K562 (cell line): ENCODE measurements around the gene C19orf44. TPM values are rescaled to one million over a fixed set of nuclear protein-coding genes. Genes with fewer than 3 reads are reported as not detected.

ENCODE experiments used
- ATAC-seq: fragments of 200-7000 bp; cut with Tn5 transposase; 3 replicates; pipeline ENCODE4 v1.9.1; 2020; ENCODE audit warnings: moderate library complexity
- BruUV-seq: library from RNA; stranded (reverse); fragments of 400-500 nt; replicated peaks from 2 replicates; lab custom pipeline; 2021; lab: Mats Ljungman, UMichigan
- CTCF ChIA-PET: fragments of 300-600 bp; formaldehyde crosslinking; extraction: SDS; loops from one replicate; lab custom pipeline; 2021; ENCODE audit warnings: low intra/inter-chr PET ratio; lab: Yijun Ruan, JAX
- POLR2A ChIA-PET: fragments of 300-600, 350-650 bp; sonication (Branson Sonifier 250); formaldehyde crosslinking; extraction: SDS; loops from one replicate; lab custom pipeline; 2021; ENCODE audit warnings: antibody characterized with exemption, inconsistent platforms; lab: Yijun Ruan, JAX
- DNase-seq, 4 experiments: peaks; one replicate each; pipeline versions ENCODE4 v3.0.0 to v3.0.0-alpha.2; 2011 to 2018; ENCODE audit warnings: low spot score in 3 of 4, mixed read lengths in 3 of 4; ENCODE audit errors: extremely low read depth in 1 of 4
- FAIRE-seq: peaks from 2 replicates; lab custom pipeline; 2011; peaks lifted over from hg19 to GRCh38; lab: Jason Lieb, UNC
- H2AFZ ChIP-seq: 2 replicates; pipeline ENCODE4 v1.6.0; 2011; ENCODE audit warnings: low read depth, low read length, control low read depth, inconsistent platforms
- H3K27ac ChIP-seq: fragments of 200-600 bp; 3 replicates; pipeline ENCODE4 v1.8.0; 2011; ENCODE audit warnings: low read depth, mild to moderate bottlenecking, control low read depth, inconsistent platforms, low read length, moderate library complexity, mixed read lengths; ENCODE audit errors: extremely low read depth
- H3K27me3 ChIP-seq, 2 experiments: fragments of 300-600 bp in 1 of 2; 2 replicates in 1 of 2; 3 replicates in 1 of 2; pipeline versions ENCODE4 v1.6.0 to v1.8.0; 2011; ENCODE audit warnings: inconsistent platforms in 2 of 2, low read length in 2 of 2, mild to moderate bottlenecking in 1 of 2, mixed read lengths in 1 of 2, moderate library complexity in 1 of 2; ENCODE audit not compliant: control insufficient read depth in 2 of 2, insufficient read depth in 2 of 2
- H3K36me3 ChIP-seq: fragments of 300-600 bp; 3 replicates; pipeline ENCODE4 v1.8.0; 2011; ENCODE audit warnings: mild to moderate bottlenecking, low read length, inconsistent platforms; ENCODE audit not compliant: control insufficient read depth, insufficient read depth
- H3K4me1 ChIP-seq, 2 experiments: fragments of 200-600 bp in 1 of 2; replicated peaks in 1 of 2; 2 replicates in 1 of 2; 3 replicates in 1 of 2; pipeline versions ENCODE4 v1.5.1 to v1.8.0; 2011; ENCODE audit warnings: inconsistent platforms in 2 of 2, low read length in 2 of 2, mild to moderate bottlenecking in 1 of 2, mixed read lengths in 1 of 2, moderate library complexity in 1 of 2; ENCODE audit not compliant: control insufficient read depth in 2 of 2, insufficient read depth in 2 of 2
- H3K4me2 ChIP-seq: 2 replicates; pipeline ENCODE4 v1.6.1; 2011; ENCODE audit warnings: low read length, control low read depth, inconsistent platforms, mixed read lengths; ENCODE audit not compliant: insufficient read depth
- H3K4me3 ChIP-seq: fragments of 200-600 bp; sonication (generic), shearing (Covaris generic); 2 replicates; pipeline ENCODE4 v1.5.1; 2016; ENCODE audit warnings: control low read depth, inconsistent platforms
- H3K79me2 ChIP-seq: fragments of 200-600 bp; 3 replicates; pipeline ENCODE4 v1.8.0; 2011; ENCODE audit warnings: low read length, inconsistent platforms; ENCODE audit not compliant: control insufficient read depth, insufficient read depth
- H3K9ac ChIP-seq, 2 experiments: 2 replicates each; pipeline versions ENCODE4 v1.6.0 to v1.6.1; 2011; ENCODE audit warnings: low read depth in 2 of 2, low read length in 2 of 2, control low read depth in 1 of 2, inconsistent platforms in 1 of 2, mild to moderate bottlenecking in 1 of 2, mixed read lengths in 1 of 2; ENCODE audit not compliant: insufficient read depth in 1 of 2
- H3K9me1 ChIP-seq: one replicate; pipeline ENCODE4 v1.6.0; 2011; ENCODE audit warnings: inconsistent platforms, mild to moderate bottlenecking, low read length, moderate library complexity; ENCODE audit not compliant: control insufficient read depth, insufficient read depth
- H3K9me3 ChIP-seq: replicated peaks from 2 replicates; pipeline ENCODE4 v1.5.1; 2011; ENCODE audit warnings: low read depth, low read length, inconsistent platforms; ENCODE audit not compliant: control insufficient read depth, insufficient read depth
- H4K20me1 ChIP-seq: replicated peaks from 2 replicates; pipeline ENCODE4 v1.6.1; 2011; ENCODE audit warnings: low read length, inconsistent platforms, mixed read lengths; ENCODE audit not compliant: control insufficient read depth, insufficient read depth
- ELK3 ChIP-seq: fragments of 450-650 bp; formaldehyde crosslinking; IDR thresholded peaks from 2 replicates; pipeline ENCODE4 v1.4.0; 2020; ENCODE audit warnings: mild to moderate bottlenecking
- GTF2F1 ChIP-seq: IDR thresholded peaks from 2 replicates; pipeline ENCODE4 v1.6.1; 2011; ENCODE audit warnings: low read depth, low read length, improper control_type of control experiment
- HMGXB4 ChIP-seq: sonication (generic); formaldehyde crosslinking; IDR thresholded peaks from 2 replicates; pipeline ENCODE4 v1.8.1; 2023; ENCODE audit warnings: mild to moderate bottlenecking, missing genetic modification reagents
- POLR2AphosphoS5 ChIP-seq: IDR thresholded peaks from 2 replicates; pipeline ENCODE4 v1.6.1; 2011; ENCODE audit warnings: mild to moderate bottlenecking, low read depth, low read length, moderate library complexity; ENCODE audit not compliant: control insufficient read depth, insufficient read depth
- POLR2G ChIP-seq: fragments of 200-400 bp; formaldehyde crosslinking; IDR thresholded peaks from 2 replicates; pipeline ENCODE4 v1.6.1; 2017; ENCODE audit warnings: low read depth, mild to moderate bottlenecking, antibody characterized with exemption, low read length, moderate library complexity
- RBFOX2 ChIP-seq: fragments of 200-400 bp; formaldehyde crosslinking; IDR thresholded peaks from 2 replicates; pipeline ENCODE4 v1.6.1; 2017; ENCODE audit warnings: low read depth, mild to moderate bottlenecking, low read length, moderate library complexity
- SIX5 ChIP-seq, 2 experiments: IDR thresholded peaks; 2 replicates each; pipeline ENCODE4 v1.6.1; 2011; ENCODE audit warnings: low read length in 2 of 2, borderline replicate concordance in 1 of 2, low read depth in 1 of 2, mild to moderate bottlenecking in 1 of 2, moderate library complexity in 1 of 2; ENCODE audit not compliant: insufficient read depth in 1 of 2
- STAT5B ChIP-seq: fragments of 250-450 bp; sonication (Bioruptor Pico); IDR thresholded peaks from 2 replicates; pipeline ENCODE4 v1.8.0; 2021; ENCODE audit warnings: mild to moderate bottlenecking, inconsistent platforms
- ZBTB1 ChIP-seq: sonication (generic); formaldehyde crosslinking; IDR thresholded peaks from 2 replicates; pipeline ENCODE4 v1.8.1; 2023; ENCODE audit warnings: missing genetic modification reagents, low read depth, mild to moderate bottlenecking, borderline replicate concordance
- ZBTB33 ChIP-seq: sonication (generic); formaldehyde crosslinking; IDR thresholded peaks from 2 replicates; pipeline ENCODE4 v1.8.1; 2023; ENCODE audit warnings: mild to moderate bottlenecking, missing genetic modification reagents
- ZNF133 ChIP-seq: fragments of 250-450 bp; sonication (Bioruptor Pico); IDR thresholded peaks from 2 replicates; pipeline ENCODE4 v1.4.0; 2020; ENCODE audit warnings: mild to moderate bottlenecking
- ZNF197 ChIP-seq: fragments of 200-800 bp; sonication (Bioruptor generic); IDR thresholded peaks from 2 replicates; pipeline ENCODE4 v1.6.1; 2016; ENCODE audit warnings: low read depth, missing genetic modification characterization, missing compliant biosample characterization
- ZNF444 ChIP-seq: fragments of 250-450 bp; sonication (Bioruptor Pico); IDR thresholded peaks from 2 replicates; pipeline ENCODE4 v1.4.0; 2020; ENCODE audit warnings: mild to moderate bottlenecking, moderate library complexity
- ZNF551 ChIP-seq: fragments of 250-450 bp; sonication (Bioruptor Pico); IDR thresholded peaks from 2 replicates; pipeline ENCODE4 v1.5.0; 2021; ENCODE audit warnings: mild to moderate bottlenecking, moderate library complexity
- WGBS: fragments of 100-300 bp; shearing (Covaris generic); methylation state at CpG from one replicate; pipeline ENCODE4 v1.1.6; 2016; ENCODE audit warnings: low coverage, mixed read lengths; ENCODE audit not compliant: insufficient coverage; ENCODE audit errors: missing lambda C conversion rate; 5-methylcytosine and 5-hydroxymethylcytosine counted together
- in situ Hi-C: fragments of 300-500 bp; cut with MboI; formaldehyde crosslinking; loops from 4 replicates; pipeline ENCODE4 v1.15.0; 2018; ENCODE audit warnings: inconsistent platforms, mixed read lengths
- intact Hi-C: fragments of 100-400 bp; cut with micrococcal nuclease; formaldehyde crosslinking; loops from 2 replicates; pipeline ENCODE4 v1.14.2; 2022
- polyA plus RNA-seq, 8 experiments: library from polyadenylated mRNA; depleted of rRNA in 4 of 8; stranded (reverse) in 5 of 8; unstranded in 3 of 8; fragments of >200 nt; fragmentation: Nextera tagmentation in 2 of 8; fragmentation: Illumina TruSeq in 1 of 8; extraction: Ambion mirVana in 2 of 8; extraction: Trizol in 1 of 8; gene quantifications; 2 replicates each; pipeline versions ENCODE4 v1.2.1 to v1.2.3, GENCODE V29; 2011 to 2014; ENCODE audit warnings: inconsistent platforms in 1 of 8, missing spikeins in 1 of 8
- total RNA-seq, 7 experiments: library from RNA; depleted of rRNA in 6 of 7; stranded (reverse); fragments of >200 nt in 6 of 7; fragmentation: Illumina TruSeq in 2 of 7; extraction: Trizol in 2 of 7; gene quantifications; 2 replicates each; pipeline versions ENCODE4 v1.2.1 to v1.2.3, GENCODE V29; 2011 to 2021; ENCODE audit warnings: low replicate concordance in 1 of 7

The C19orf44 gene
- total and polyA plus RNA-seq, 9 of the 15 experiments (the other 6 are each of a cell fraction or from before 2014, with no cell fraction given) = 0.41 to 7.7 (median 3.5) TPM

- ATAC-seq = no peak
- DNase-seq = peak in 2 of 4 experiments; percentile 7 to 9
- Histone ChIP-seq H3K27me3 (no peaks in the 10 kb centered on the region), H2AFZ (no peak overlapping the region), H3K9me1 (no peaks in the 10 kb centered on the region), H3K4me3 (no peak overlapping the region), H3K9ac (no peak overlapping the region), H3K79me2 (no peaks in the 10 kb centered on the region), H3K4me1 (peaks cover 0 to 12% of the 10 kb centered on the region in 2 experiments; a peak in 2 of 5 replicates), H3K27ac (no peak overlapping the region), H3K4me2 (no peak overlapping the region), H3K36me3 (peaks cover 93% of the 10 kb centered on the region; the same call in 2 of the 3 replicates), H3K9me3 (no peaks in the 10 kb centered on the region), H4K20me1 (peaks cover 3% of the 10 kb centered on the region; the same call in 1 of the 2 replicates)
- in situ Hi-C loops = no loop called here
- ChIA-PET CTCF (no interaction called here), POLR2A (interaction anchor here (1.0 kb wide), 1 partner anchor 17 kb away, joined by 3 read pairs; no protein-coding TSS in a partner anchor)
- no TSS peak for BruUV-seq
- 98% methylated on average over 27 of the region's 29 CpGs for WGBS
- FAIRE-seq = no peak
- intact Hi-C loops = no loop called here
- no peak for TF ChIP-seq GTF2F1
- no peak for TF ChIP-seq ZNF133 (CRISPR knock-in tag)
- peak; percentile 24; the same call in 1 of the 2 replicates for TF ChIP-seq POLR2G
- TF ChIP-seq HMGXB4 (CRISPR knock-in tag) = no peak
- TF ChIP-seq ZNF551 (CRISPR knock-in tag) = no peak
- TF ChIP-seq POLR2AphosphoS5 = no peak
- TF ChIP-seq ZBTB33 (CRISPR knock-in tag) = peak; percentile 50
- peak; percentile 12; the same call in 1 of the 2 replicates for TF ChIP-seq RBFOX2
- TF ChIP-seq STAT5B = no peak
- no peak for TF ChIP-seq ZNF444
- TF ChIP-seq ELK3 (CRISPR knock-in tag) = no peak
- no peak for TF ChIP-seq SIX5 (IDR thresholded peaks at IDR 0.05; ENCODE audit: borderline replicate concordance in 1 of 2, insufficient read depth in 1 of 2, low read depth in 1 of 2, low read length in 2 of 2)
- no peak for TF ChIP-seq ZBTB1 (CRISPR knock-in tag)
- no peak for TF ChIP-seq ZNF197 (CRISPR knock-in tag)
Measured at GRCh38 chr19:16525751-16526481, 29.7 kb downstream of the C19orf44 start.
